NCI-H2081 (cell line): Measurements from ENCODE around the gene BICD1.
"Not testable (repeated sequence)": the region's sequence is repeated elsewhere in the genome, so short reads cannot be mapped to it uniquely, and the experiment has no call there.

Source experiments
- DNase-seq, 2 experiments: peaks; one replicate each; lab custom pipeline; 2025; lab: John Stamatoyannopoulos, UW

Gene BICD1

GRCh38 chr12:32248441-32249140, 141.9 kb downstream of the BICD1 start:
- DNase-seq: no peak

- no peak for DNase-seq
Observed at GRCh38 chr12:32249777-32250176, 143.1 kb downstream of the BICD1 start.

- DNase-seq: no peak
Observed at GRCh38 chr12:32252199-32253073, 145.8 kb downstream of the BICD1 start.

DNA sequence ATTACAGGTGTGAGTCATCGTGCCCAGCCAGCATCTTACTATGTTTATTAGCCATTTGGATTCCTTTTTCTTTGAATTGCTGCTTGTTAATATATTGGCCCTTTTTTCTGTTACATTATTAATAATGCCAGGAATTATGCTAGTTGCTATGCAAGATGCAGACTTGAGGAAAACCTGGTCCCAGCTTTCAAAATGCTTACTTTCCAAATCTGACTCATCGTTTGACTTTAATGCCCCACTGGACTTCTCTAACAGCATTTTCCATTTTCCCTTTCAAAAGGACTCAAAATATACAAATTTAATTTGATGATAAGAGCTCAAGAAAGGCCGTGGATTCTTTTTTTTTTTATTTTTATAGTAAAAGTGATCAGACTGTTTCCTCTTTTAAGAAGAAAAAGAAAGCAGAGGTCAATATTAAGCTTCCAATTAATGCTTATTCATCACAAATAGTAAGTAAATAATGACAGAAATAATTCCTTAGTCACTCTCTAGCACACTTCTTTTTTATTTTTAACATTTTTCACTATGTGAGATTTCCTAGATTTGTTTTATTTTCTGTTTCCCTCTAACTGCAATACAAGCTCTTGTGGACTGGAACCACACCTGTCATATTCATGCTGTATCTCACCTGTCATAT, 146.6 kb downstream of the BICD1 start:
- DNase-seq: no peak

DNA sequence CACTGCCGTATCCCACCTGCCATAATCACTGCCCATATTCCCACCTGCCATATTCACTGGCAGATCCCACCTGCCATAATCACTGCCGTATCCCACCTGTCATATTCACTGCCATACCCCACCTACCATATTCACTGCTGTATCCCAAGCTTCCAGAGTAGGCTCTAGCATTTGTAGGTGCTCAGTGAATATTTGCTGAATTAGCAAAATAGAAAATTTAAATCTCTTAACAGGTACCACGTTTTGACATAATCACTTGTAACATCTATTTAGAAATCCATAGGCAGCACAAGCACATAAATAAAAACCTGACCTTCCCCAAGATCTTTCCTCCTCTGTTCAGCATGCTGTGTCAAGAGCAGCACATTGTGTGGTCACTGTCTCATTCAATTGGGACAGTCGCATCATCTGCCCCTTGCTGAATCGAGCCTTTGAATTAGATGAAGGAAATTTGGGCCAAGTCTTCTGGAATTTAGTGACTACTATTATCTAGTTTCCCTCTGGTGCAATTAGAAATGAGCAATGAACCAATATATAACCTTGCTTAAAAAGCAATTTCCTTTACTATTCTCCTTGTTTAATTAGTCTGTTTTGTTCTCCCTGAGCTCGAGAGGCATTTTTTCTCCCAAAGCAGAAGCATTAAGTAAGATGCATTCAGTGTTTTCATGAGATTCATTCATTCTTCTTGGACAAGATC, 147.8 kb downstream of the BICD1 start:
- no peak for DNase-seq

GRCh38 chr12:32255588-32255987, 148.9 kb downstream of the BICD1 start:
- DNase-seq: no peak

- DNase-seq: no peak
Observed at GRCh38 chr12:32257695-32258496, 151.2 kb downstream of the BICD1 start.

- DNase-seq: no peak
Observed at GRCh38 chr12:32260696-32261095, 154.0 kb downstream of the BICD1 start.

DNA sequence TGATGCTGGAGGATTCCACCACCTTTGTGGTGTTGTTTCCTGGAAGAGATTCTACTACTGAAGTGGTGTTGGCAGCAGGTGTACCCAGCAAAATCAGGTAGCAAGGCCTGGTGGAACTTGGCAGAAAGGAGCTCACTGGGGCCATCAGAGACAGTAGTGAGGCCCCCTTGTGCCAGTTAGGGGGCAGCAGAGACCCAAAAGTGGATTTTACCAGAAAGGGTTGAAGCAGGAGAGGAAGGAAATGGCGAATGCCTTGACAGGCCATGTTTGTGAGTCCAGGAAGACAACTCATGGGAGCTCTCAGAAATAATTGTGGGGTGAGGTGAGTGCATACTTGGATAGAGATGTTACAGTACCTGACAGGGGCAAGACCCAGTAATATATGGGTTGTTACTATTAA, 155.0 kb downstream of the BICD1 start:
- DNase-seq: no peak

- no peak for DNase-seq
Observed at GRCh38 chr12:32264961-32265360, 158.3 kb downstream of the BICD1 start.

DNA sequence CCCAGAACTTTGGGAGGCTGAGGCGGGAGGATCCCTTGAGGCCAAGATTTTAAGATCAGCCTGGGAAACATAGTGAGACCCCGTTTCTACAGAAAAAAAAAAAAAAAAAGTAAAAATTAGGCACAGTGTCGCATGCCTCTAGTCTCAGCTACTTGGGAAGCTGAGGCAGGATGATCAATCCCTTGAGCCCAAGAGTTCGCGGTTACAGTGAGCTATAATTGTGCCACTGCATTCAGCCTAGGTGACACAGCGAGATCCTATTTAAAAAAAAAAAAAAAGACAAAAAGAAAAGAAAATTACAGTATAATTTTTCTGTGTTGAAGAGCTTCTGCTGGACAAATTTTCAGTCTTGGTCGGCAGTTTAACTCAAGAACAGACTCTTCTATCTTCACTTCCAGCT, 158.8 kb downstream of the BICD1 start:
- no peak for DNase-seq

- no peak for DNase-seq
Observed at GRCh38 chr12:32265951-32266350, 159.3 kb downstream of the BICD1 start.

- no peak for DNase-seq
Observed at GRCh38 chr12:32266756-32267155, 160.1 kb downstream of the BICD1 start.

GRCh38 chr12:32270818-32271710, 164.4 kb downstream of the BICD1 start:
- DNase-seq: no peak

GRCh38 chr12:32272465-32272864, 165.8 kb downstream of the BICD1 start:
- DNase-seq: no peak

DNA sequence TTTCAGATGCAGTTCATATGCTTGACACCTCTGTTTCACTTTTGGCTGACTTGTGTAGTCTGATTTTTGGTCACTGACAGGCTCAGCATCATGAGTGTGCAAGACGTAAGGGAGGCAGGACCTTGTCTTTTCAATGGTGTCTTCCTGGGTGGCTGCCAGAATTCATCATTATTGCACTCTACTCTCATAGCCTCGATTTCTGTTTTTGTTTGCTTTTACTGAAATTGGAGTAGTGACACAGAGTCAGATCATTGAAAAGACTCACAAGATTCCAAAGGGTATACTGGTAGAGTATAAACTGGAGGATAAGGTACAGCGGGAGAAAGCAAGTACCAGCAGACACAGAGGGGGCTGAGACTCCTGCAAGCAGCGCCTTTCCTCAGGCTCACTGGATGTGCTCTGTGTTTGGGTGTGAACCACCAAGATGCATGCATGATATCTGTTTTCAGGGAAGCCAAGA, 166.4 kb downstream of the BICD1 start:
- no peak for DNase-seq

DNA sequence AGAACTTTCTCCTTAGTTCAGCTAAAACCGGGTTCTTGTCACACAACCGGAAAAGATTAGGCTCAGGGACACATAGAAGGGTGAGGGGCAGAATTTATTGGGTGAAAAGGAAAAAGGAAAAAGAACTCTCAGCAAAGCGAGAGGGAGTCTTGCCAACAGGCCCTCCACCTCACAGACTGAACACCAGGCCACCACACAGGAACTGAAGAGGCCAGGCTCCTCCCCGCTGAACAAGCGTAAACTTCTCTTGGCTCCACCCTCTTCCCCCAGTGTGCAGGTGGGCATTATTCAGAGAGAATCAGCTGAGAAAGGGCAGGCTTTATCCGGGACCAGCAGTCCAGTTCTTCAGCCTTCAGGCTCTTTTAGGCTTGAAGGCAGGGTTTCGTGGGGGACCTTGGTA, 167.1 kb downstream of the BICD1 start:
- no peak for DNase-seq

DNA sequence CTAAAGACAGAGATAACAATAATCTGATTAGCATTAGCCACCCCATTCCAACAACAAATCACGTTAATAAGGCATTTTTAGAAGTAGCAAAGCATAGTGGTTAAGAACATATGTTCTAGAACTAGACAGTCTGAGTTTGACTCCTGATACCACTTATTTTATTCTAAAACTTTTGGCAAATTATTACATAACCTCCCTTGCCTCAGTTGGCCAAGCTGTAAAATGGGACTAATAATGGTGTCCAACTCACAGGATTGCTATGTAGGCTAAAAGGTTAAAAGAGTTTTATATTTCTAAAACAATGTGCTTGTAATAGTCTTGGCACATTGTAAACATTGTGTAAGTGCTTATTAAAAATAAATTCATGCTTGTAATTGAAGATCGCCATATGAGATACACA, 168.0 kb downstream of the BICD1 start:
- no peak for DNase-seq

- not testable (repeated sequence) for DNase-seq
Observed at GRCh38 chr12:32275520-32275919, 168.9 kb downstream of the BICD1 start.

DNA sequence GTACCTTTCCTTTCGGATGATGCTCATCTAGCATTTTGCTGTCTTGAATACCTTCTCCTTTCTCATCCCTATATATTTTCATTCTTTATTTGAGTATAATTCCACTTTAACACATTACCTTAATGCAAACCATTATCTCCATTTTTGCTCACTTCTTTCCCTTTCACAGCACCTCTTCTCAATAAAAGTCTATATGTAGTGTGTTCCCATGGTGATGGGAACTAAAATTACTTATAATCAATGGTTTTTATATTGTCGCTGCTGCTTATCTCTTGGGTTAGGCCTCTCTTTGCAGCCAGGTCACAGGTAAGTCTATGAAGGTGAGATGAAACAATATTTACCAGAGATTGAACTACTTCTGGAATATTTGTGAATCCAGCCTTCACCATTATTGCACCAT, 171.1 kb downstream of the BICD1 start:
- no peak for DNase-seq
